Heart left ventricle (tissue), 13 donors: Measurements from ENCODE around the gene GTF3C1.

Experiments used
- CTCF ChIP-seq, 12 donors: fragments of 200-600 bp; sonication (generic) in 4 of 12; IDR thresholded peaks; one replicate each; pipeline versions ENCODE4 v1.5.0 to v1.8.0; 2018 to 2022; ENCODE audit warnings: antibody characterized with exemption in 12 of 12, mild to moderate bottlenecking in 5 of 12
- POLR2A ChIP-seq, 2 donors: fragments of 450-650 bp; IDR thresholded peaks; one replicate each; pipeline ENCODE4 v1.6.1; 2017; ENCODE audit warnings: antibody characterized with exemption in 2 of 2, mild to moderate bottlenecking in 2 of 2, moderate library complexity in 2 of 2
- donor health status: ischemic (EF 13 %, LVEDD 7.1; RV severe dilation, severe dysfunction).
- donor health status: DM: no; HTN: yes; CAD: no.
- donor health status: DM: no; HTN: no; CAD: no.
- donor health status: ischemic (EF 25% LVEDD 6.9; RV normal size, moderate dysfunction).
- donor health status: ischemic (EF 25% LVEDD 5.7; RV mildly dilated, moderate dysfunction).
- donor health status: ischemic (EF 35%, LVEDD 5.7; RV mildly dilated, moderate dysfunction).
- donor health status: nonischemic (EF 11% LVEDD 7.7; RV severe dilation, severe dysfunction).
- donor health status: DM: yes; HTN: yes; CAD: no.
- donor health status: PGD.
- donor health status: ischemic (EF 29% LVEDD 5.4; RV normal size, mild dysfunction).
- donor health status: nonischemic (EF 23%, LVEDD 6.1; RV moderate dilation, normal function).

GRCh38 chr16:27421961-27422740 lies 127.6 kb downstream of the GTF3C1 start:
- TF ChIP-seq CTCF (IDR thresholded peaks at IDR 0.05): no peak
- no peak for TF ChIP-seq POLR2A (IDR thresholded peaks at IDR 0.05)
